T-cell (primary cell): ENCODE data around the gene ZBTB17. TPM values are rescaled to one million over a fixed set of nuclear protein-coding genes. Genes with fewer than 3 reads are reported as not detected.

Experiments
- ATAC-seq, 4 experiments: fragments of 200-7000 bp in 3 of 4; fragments of 150-1000 bp in 1 of 4; cut with Tn5 transposase; replicated peaks in 1 of 4; 1 replicate in 3 of 4; 2 replicates in 1 of 4; pipeline ENCODE4 v1.10.0; 2021; ENCODE audit warnings: moderate library complexity in 3 of 4, mild to moderate bottlenecking in 2 of 4, moderate number of reproducible peaks in 1 of 4
- CTCF ChIA-PET, 2 donors: fragments of 300-600 bp; sonication (Branson Sonifier 250); formaldehyde crosslinking; loops; one replicate each; lab custom pipeline; 2022; ENCODE audit warnings: antibody characterized with exemption in 2 of 2; lab: Charles Lee
- POLR2A ChIA-PET, 2 donors: fragments of 300-600 bp; sonication (Branson Sonifier 250); formaldehyde crosslinking; loops; one replicate each; lab custom pipeline; 2022; ENCODE audit warnings: antibody characterized with exemption in 2 of 2; lab: Charles Lee
- DNase-seq, 35 experiments: peaks; one replicate each; pipeline versions ENCODE4 v3.0.0 to v3.0.0-alpha.2; 2013 to 2023
- H3K27ac ChIP-seq: one replicate; pipeline ENCODE4 v1.5.1; 2013; ENCODE audit warnings: low read length
- H3K27me3 ChIP-seq, 2 experiments: replicated peaks in 1 of 2; 1 replicate in 1 of 2; 2 replicates in 1 of 2; pipeline versions ENCODE4 v1.6.1 to v1.7.0; 2013; ENCODE audit warnings: low read length in 1 of 2, mixed read lengths in 1 of 2; ENCODE audit not compliant: control insufficient read depth in 2 of 2, insufficient read depth in 2 of 2; ENCODE audit errors: extremely low read depth in 1 of 2
- H3K36me3 ChIP-seq, 2 donors: 1 replicate in 1 of 2; 2 replicates in 1 of 2; pipeline versions ENCODE4 v1.6.1 to v1.7.0; 2013; ENCODE audit warnings: low read length in 1 of 2; ENCODE audit not compliant: control insufficient read depth in 2 of 2, insufficient read depth in 1 of 2; ENCODE audit errors: extremely low read depth in 1 of 2
- H3K4me1 ChIP-seq, 2 experiments: 1 replicate in 1 of 2; 2 replicates in 1 of 2; pipeline versions ENCODE4 v1.6.1 to v1.7.0; 2013; ENCODE audit warnings: low read length in 2 of 2, mixed read lengths in 1 of 2; ENCODE audit not compliant: insufficient read depth in 2 of 2, control insufficient read depth in 1 of 2; ENCODE audit errors: extremely low read depth in 1 of 2
- H3K4me3 ChIP-seq, 2 donors: 1 replicate in 1 of 2; 2 replicates in 1 of 2; pipeline versions ENCODE4 v1.5.1 to v1.7.0; 2013; ENCODE audit warnings: mild to moderate bottlenecking in 2 of 2, low read length in 1 of 2, moderate library complexity in 1 of 2; ENCODE audit not compliant: control insufficient read depth in 1 of 2; ENCODE audit errors: extremely low read depth in 1 of 2
- H3K9me3 ChIP-seq: 2 replicates; pipeline ENCODE4 v1.7.0; 2013
- H3K27ac Mint-ChIP-seq, 2 donors: one replicate each; pipeline ENCODE4 v1.8.0; 2020 to 2021; ENCODE audit warnings: mild to moderate bottlenecking in 2 of 2, mixed read lengths in 2 of 2
- H3K27me3 Mint-ChIP-seq, 2 donors: one replicate each; pipeline ENCODE4 v1.8.0; 2021 to 2022; ENCODE audit warnings: mixed read lengths in 2 of 2
- H3K36me3 Mint-ChIP-seq: one replicate; pipeline ENCODE4 v1.8.0; 2021; ENCODE audit warnings: mixed read lengths
- H3K4me1 Mint-ChIP-seq, 3 donors: one replicate each; pipeline ENCODE4 v1.8.0; 2020 to 2022; ENCODE audit warnings: mixed read lengths in 3 of 3, mild to moderate bottlenecking in 1 of 3
- H3K4me3 Mint-ChIP-seq, 3 donors: one replicate each; pipeline ENCODE4 v1.8.0; 2020 to 2022; ENCODE audit warnings: mild to moderate bottlenecking in 3 of 3, mixed read lengths in 3 of 3, moderate library complexity in 3 of 3
- H3K9me3 Mint-ChIP-seq, 3 donors: one replicate each; pipeline ENCODE4 v1.8.0; 2020 to 2022; ENCODE audit warnings: mixed read lengths in 3 of 3
- WGBS: methylation state at CpG from one replicate; pipeline ENCODE4 v1.1.5; 2013; ENCODE audit warnings: missing lambda C conversion rate; ENCODE audit not compliant: insufficient coverage; 5-methylcytosine and 5-hydroxymethylcytosine counted together
- total RNA-seq, 35 experiments: library from RNA in 6 of 35; stranded (reverse) in 6 of 35; fragments of 120-200 nt in 1 of 35; gene quantifications; one replicate each; pipeline versions ENCODE4 v1.2.1 to v1.2.4 and lab custom pipeline; 2013 to 2026

Gene ZBTB17
- total RNA-seq, 5 donors from 2014 or later (not counting 1 experiment from before 2014, with no cell fraction given): 66.6 to 82.6 (median 78.3) TPM

GRCh38 chr1:16012590-16013219, 36.8 kb upstream of the ZBTB17 start:
- H3K4me1 ChIP-seq: peaks cover 3 to 13% of the 10 kb centered on the region in 2 experiments
- ChIA-PET CTCF (no interaction called here), POLR2A (interaction anchor here in 1 of 2 donors (0.6 kb wide), 1 partner anchor 467 kb away, joined by 4 read pairs; no protein-coding TSS in a partner anchor)
- Mint-ChIP-seq H3K27ac (no peak overlapping the region), H3K36me3 (no peaks in the 10 kb centered on the region), H3K27me3 (peaks cover 3 to 21% of the 10 kb centered on the region in 2 donors), H3K4me1 (peaks cover 4 to 7% (median 5%) of the 10 kb centered on the region in 3 donors), H3K4me3 (peak overlapping the region in 2 of 3 donors; percentile 25 to 52), H3K9me3 (no peaks in the 10 kb centered on the region)
- H3K27ac ChIP-seq: no peak overlapping the region
- DNase-seq (peak in 17 of 35 experiments; percentile 7 to 44 (median 23)), ATAC-seq (peak; percentile 25 to 59 (median 36))
- no peaks in the 10 kb centered on the region for H3K9me3 ChIP-seq
- 10% methylated on average over 22 of the region's 36 CpGs for WGBS
- peak overlapping the region; percentile 29 to 59 for H3K4me3 ChIP-seq
- peaks cover 0 to 54% of the 10 kb centered on the region in 2 experiments for H3K27me3 ChIP-seq
- no peaks in the 10 kb centered on the region for H3K36me3 ChIP-seq

GRCh38 chr1:16011936-16012589, 36.2 kb upstream of the ZBTB17 start:
- H3K9me3 Mint-ChIP-seq: no peaks in the 10 kb centered on the region
- no peak for DNase-seq
- WGBS: 94% methylated on average over 6 of the region's 11 CpGs
- H3K27ac ChIP-seq: no peak overlapping the region
- H3K27me3 Mint-ChIP-seq: peaks cover 3 to 21% of the 10 kb centered on the region in 2 donors
- no peaks in the 10 kb centered on the region for H3K36me3 Mint-ChIP-seq
- peaks cover 3 to 13% of the 10 kb centered on the region in 2 experiments for H3K4me1 ChIP-seq
- peak overlapping the region in 2 of 3 donors; percentile 25 to 52 for H3K4me3 Mint-ChIP-seq
- no peaks in the 10 kb centered on the region for H3K36me3 ChIP-seq
- peak overlapping the region in 1 of 2 donors; percentile 59 for H3K4me3 ChIP-seq
- H3K27ac Mint-ChIP-seq: no peak overlapping the region
- no peaks in the 10 kb centered on the region for H3K9me3 ChIP-seq
- ATAC-seq: no peak
- ChIA-PET POLR2A (interaction anchor here in 1 of 2 donors (0.6 kb wide), 1 partner anchor 466 kb away, joined by 4 read pairs; no protein-coding TSS in a partner anchor), CTCF (no interaction called here)
- H3K4me1 Mint-ChIP-seq: peaks cover 4 to 7% (median 5%) of the 10 kb centered on the region in 3 donors
- peaks cover 0 to 54% of the 10 kb centered on the region in 2 experiments for H3K27me3 ChIP-seq

GRCh38 chr1:16010837-16011236, 34.9 kb upstream of the ZBTB17 start:
- H3K27me3 ChIP-seq: peaks cover 0 to 47% of the 10 kb centered on the region in 2 experiments
- CTCF ChIA-PET: no interaction called here

GRCh38 chr1:16009678-16010077, 33.8 kb upstream of the ZBTB17 start:
- H3K9me3 Mint-ChIP-seq: no peaks in the 10 kb centered on the region
- no peaks in the 10 kb centered on the region for H3K36me3 ChIP-seq
- peaks cover 4 to 7% (median 5%) of the 10 kb centered on the region in 3 donors for H3K4me1 Mint-ChIP-seq
- ATAC-seq: no peak
- DNase-seq: no peak
- no peaks in the 10 kb centered on the region for H3K36me3 Mint-ChIP-seq
- no peak overlapping the region for H3K27ac Mint-ChIP-seq
- 92% methylated on average over 11 of the region's 11 CpGs for WGBS
- peaks cover 3 to 13% of the 10 kb centered on the region in 2 experiments for H3K4me1 ChIP-seq
- ChIA-PET POLR2A (no interaction called here), CTCF (interaction anchor here in 1 of 2 donors (1.0 kb wide), 1 partner anchor 23 kb away, joined by 3 read pairs; no protein-coding TSS in a partner anchor)
- peaks cover 3 to 10% of the 10 kb centered on the region in 2 donors for H3K27me3 Mint-ChIP-seq
- H3K9me3 ChIP-seq: no peaks in the 10 kb centered on the region
- H3K27ac ChIP-seq: no peak overlapping the region
- peaks cover 0 to 40% of the 10 kb centered on the region in 2 experiments for H3K27me3 ChIP-seq
- H3K4me3 Mint-ChIP-seq: no peak overlapping the region
- no peak overlapping the region for H3K4me3 ChIP-seq

More at GRCh38 chr1:16010837-16011236, 34.9 kb upstream of the ZBTB17 start:
- 100% methylated on average over 3 of the region's 3 CpGs for WGBS
- H3K4me1 ChIP-seq: peaks cover 3 to 13% of the 10 kb centered on the region in 2 experiments
- H3K36me3 ChIP-seq: no peaks in the 10 kb centered on the region
- H3K4me1 Mint-ChIP-seq: peaks cover 4 to 7% (median 5%) of the 10 kb centered on the region in 3 donors
- H3K36me3 Mint-ChIP-seq: no peaks in the 10 kb centered on the region
- peaks cover 3 to 19% of the 10 kb centered on the region in 2 donors for H3K27me3 Mint-ChIP-seq
- H3K9me3 ChIP-seq: no peaks in the 10 kb centered on the region
- H3K4me3 ChIP-seq: no peak overlapping the region
- no peak overlapping the region for H3K4me3 Mint-ChIP-seq
- POLR2A ChIA-PET: no interaction called here
- no peak overlapping the region for H3K27ac ChIP-seq
- ATAC-seq: no peak
- no peak for DNase-seq
- no peak overlapping the region for H3K27ac Mint-ChIP-seq
- H3K9me3 Mint-ChIP-seq: no peaks in the 10 kb centered on the region

- no peaks in the 10 kb centered on the region for H3K36me3 ChIP-seq
- H3K4me1 Mint-ChIP-seq: peaks cover 4 to 5% (median 5%) of the 10 kb centered on the region in 3 donors
- no peaks in the 10 kb centered on the region for H3K9me3 ChIP-seq
- no peak overlapping the region for H3K27ac Mint-ChIP-seq
- peaks cover 3 to 13% of the 10 kb centered on the region in 2 experiments for H3K4me1 ChIP-seq
- CTCF ChIA-PET: interaction anchor here in 1 of 2 donors (1.0 kb wide), 1 partner anchor 22 kb away, joined by 3 read pairs; no protein-coding TSS in a partner anchor
- POLR2A ChIA-PET: no interaction called here
- ATAC-seq (peak; percentile 54 to 72 (median 62)), DNase-seq (peak; percentile 24 to 81 (median 61))
- no peak overlapping the region for H3K27ac ChIP-seq
- WGBS: 0% methylated on average over 3 of the region's 4 CpGs
- H3K9me3 Mint-ChIP-seq: no peaks in the 10 kb centered on the region
- H3K36me3 Mint-ChIP-seq: no peaks in the 10 kb centered on the region
- no peak overlapping the region for H3K4me3 ChIP-seq
- H3K27me3 Mint-ChIP-seq: peaks cover 3 to 4% of the 10 kb centered on the region in 2 donors
- H3K27me3 ChIP-seq: peaks cover 0 to 36% of the 10 kb centered on the region in 2 experiments
- H3K4me3 Mint-ChIP-seq: no peak overlapping the region
These were observed 33.1 kb upstream of the ZBTB17 start for GRCh38 chr1:16009030-16009460.

- H3K9me3 ChIP-seq: no peaks in the 10 kb centered on the region
- no peak overlapping the region for H3K27ac Mint-ChIP-seq
- peaks cover 4 to 5% (median 5%) of the 10 kb centered on the region in 3 donors for H3K4me1 Mint-ChIP-seq
- ATAC-seq (no peak), DNase-seq (no peak)
- no peaks in the 10 kb centered on the region for H3K36me3 ChIP-seq
- no peak overlapping the region for H3K27ac ChIP-seq
- POLR2A ChIA-PET: no interaction called here
- H3K27me3 Mint-ChIP-seq: peaks cover 0 to 3% of the 10 kb centered on the region in 2 donors
- H3K9me3 Mint-ChIP-seq: no peaks in the 10 kb centered on the region
- H3K4me1 ChIP-seq: peaks cover 3 to 7% of the 10 kb centered on the region in 2 experiments
- WGBS: 59% methylated on average over 2 of the region's 6 CpGs
- no peaks in the 10 kb centered on the region for H3K36me3 Mint-ChIP-seq
- peaks cover 0 to 24% of the 10 kb centered on the region in 2 experiments for H3K27me3 ChIP-seq
- CTCF ChIA-PET: interaction anchor here (0.5 to 1.0 kb wide), 6 partner anchors 21 to 192 kb away, joined by 3 read pairs; no protein-coding TSS in a partner anchor
- H3K4me3 Mint-ChIP-seq: no peak overlapping the region
- no peak overlapping the region for H3K4me3 ChIP-seq
These were observed 31.9 kb upstream of the ZBTB17 start for GRCh38 chr1:16007671-16008341.
